Stimulated activated naive CD4-positive, alpha-beta T cell (primary cell): Measurements from ENCODE around the gene DNAJC11.

ENCODE experiments used
- DNase-seq, 6 experiments: peaks; one replicate each; lab custom pipeline; 2025; lab: John Stamatoyannopoulos, UW

The DNAJC11 gene

DNA sequence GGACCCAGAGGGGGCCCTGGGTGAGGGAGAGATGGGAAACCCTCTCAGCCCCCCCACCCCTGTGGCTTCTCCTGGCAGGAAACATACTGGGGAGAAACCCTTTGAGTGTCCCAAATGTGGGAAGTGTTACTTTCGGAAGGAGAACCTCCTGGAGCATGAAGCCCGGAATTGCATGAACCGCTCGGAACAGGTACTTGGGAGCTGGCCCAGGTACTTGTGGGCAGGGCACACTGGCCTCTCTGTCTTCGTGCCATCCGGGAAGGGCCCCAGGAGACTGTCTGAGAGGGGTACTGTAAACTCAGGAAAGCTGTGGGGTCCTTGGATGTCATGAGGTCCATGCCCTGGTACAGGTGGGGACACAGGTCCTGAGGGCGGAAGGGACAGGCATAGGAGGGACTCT is 115.8 kb downstream of the DNAJC11 start:
- no peak for DNase-seq

DNA sequence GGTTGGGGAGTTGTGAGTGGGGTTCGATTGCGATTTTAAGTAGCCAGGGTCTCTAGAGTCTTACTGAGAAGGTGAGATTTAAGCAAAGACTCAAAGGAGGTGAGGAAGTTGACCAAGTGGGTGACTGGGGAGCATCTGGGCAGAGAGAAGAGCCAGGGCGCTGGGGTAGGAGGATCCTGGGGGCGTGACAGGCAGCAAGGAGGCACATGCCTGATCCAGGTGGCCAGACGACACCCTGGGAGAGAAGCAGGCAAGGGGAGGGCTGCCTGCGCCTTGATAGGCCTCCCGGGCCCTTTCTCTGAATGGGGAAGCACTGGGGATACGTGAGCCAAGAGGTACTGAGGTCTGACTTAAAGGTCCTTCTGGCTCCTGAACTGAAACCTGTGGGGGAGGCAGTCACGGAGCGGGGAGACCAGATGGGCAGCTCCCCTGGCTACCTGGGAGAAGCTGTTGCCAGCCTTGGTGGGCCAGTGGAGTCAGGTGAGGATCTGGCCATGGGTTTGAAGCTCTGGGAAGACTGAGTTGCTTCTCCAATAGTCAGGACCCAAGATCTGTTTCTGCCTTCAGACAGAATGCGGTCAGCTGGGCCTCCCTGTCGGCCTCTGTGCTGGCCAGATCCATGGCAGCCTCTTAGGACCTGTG is 116.4 kb downstream of the DNAJC11 start:
- no peak for DNase-seq
